K562 (cell line): ENCODE measurements around the gene NUCKS1. TPM values are rescaled to one million over a fixed set of nuclear protein-coding genes. Genes with fewer than 3 reads are reported as not detected.
A peak's percentile ranks its signal among the peaks of the same experiment; 100 is the strongest.

Source experiments
- HDGF ChIP-seq: fragments of 450-650 bp; IDR thresholded peaks from 2 replicates; pipeline ENCODE4 v1.6.1; 2016
- JUND ChIP-seq, 2 experiments: IDR thresholded peaks; 2 replicates in 1 of 2; 3 replicates in 1 of 2; pipeline ENCODE4 v1.6.1; 2011; ENCODE audit warnings: borderline replicate concordance in 2 of 2, low read depth in 2 of 2, low read length in 2 of 2, improper control_type of control experiment in 1 of 2, missing biosample characterization in 1 of 2, missing genetic modification characterization in 1 of 2, missing genetic modification reagents in 1 of 2
- MBD2 ChIP-seq: sonication (generic); IDR thresholded peaks from 2 replicates; pipeline ENCODE4 v1.6.1; 2016; ENCODE audit warnings: low read depth, borderline replicate concordance
- NONO ChIP-seq, 2 experiments: fragments of 200-400 bp in 1 of 2; fragments of 450-650 bp in 1 of 2; formaldehyde crosslinking in 1 of 2; IDR thresholded peaks; 2 replicates each; pipeline ENCODE4 v1.6.1; 2017; ENCODE audit warnings: low read depth in 2 of 2, mild to moderate bottlenecking in 2 of 2, moderate library complexity in 2 of 2, low read length in 1 of 2
- NUFIP1 ChIP-seq: fragments of 450-650 bp; IDR thresholded peaks from 2 replicates; pipeline ENCODE4 v1.6.1; 2018; ENCODE audit not compliant: partially characterized antibody
- RFX5 ChIP-seq: IDR thresholded peaks from 2 replicates; pipeline ENCODE4 v1.6.1; 2011; ENCODE audit warnings: low read depth, mild to moderate bottlenecking, improper control_type of control experiment, low read length
- SMAD4 ChIP-seq: fragments of 250-450 bp; sonication (Bioruptor Pico); conservative IDR thresholded peaks from 2 replicates; pipeline ENCODE4 v1.8.0; 2021; ENCODE audit warnings: inconsistent platforms, mild to moderate bottlenecking, moderate library complexity
- TGIF2 ChIP-seq: sonication (generic); formaldehyde crosslinking; IDR thresholded peaks from 2 replicates; pipeline ENCODE4 v1.8.1; 2022; ENCODE audit warnings: mild to moderate bottlenecking, missing genetic modification reagents, moderate library complexity
- ZNF311 ChIP-seq: fragments of 250-450 bp; sonication (Bioruptor Pico); IDR thresholded peaks from 2 replicates; pipeline ENCODE4 v1.4.0; 2020; ENCODE audit warnings: mild to moderate bottlenecking, moderate library complexity
- polyA plus RNA-seq, 8 experiments: library from polyadenylated mRNA; depleted of rRNA in 4 of 8; stranded (reverse) in 5 of 8; unstranded in 3 of 8; fragments of >200 nt; fragmentation: Nextera tagmentation in 2 of 8; fragmentation: Illumina TruSeq in 1 of 8; extraction: Ambion mirVana in 2 of 8; extraction: Trizol in 1 of 8; gene quantifications; 2 replicates each; pipeline versions ENCODE4 v1.2.1 to v1.2.3, GENCODE V29; 2011 to 2014; ENCODE audit warnings: inconsistent platforms in 1 of 8, missing spikeins in 1 of 8
- total RNA-seq, 7 experiments: library from RNA; depleted of rRNA in 6 of 7; stranded (reverse); fragments of >200 nt in 6 of 7; fragmentation: Illumina TruSeq in 2 of 7; extraction: Trizol in 2 of 7; gene quantifications; 2 replicates each; pipeline versions ENCODE4 v1.2.1 to v1.2.3, GENCODE V29; 2011 to 2021; ENCODE audit warnings: low replicate concordance in 1 of 7
- TF ChIP-seq, protein P1 (sequence below): fragments of 250-450 bp; sonication (Bioruptor Pico); IDR thresholded peaks from 2 replicates; pipeline ENCODE4 v1.5.0; 2021
- TF ChIP-seq, protein P2 (sequence below): fragments of 450-650 bp; IDR thresholded peaks from one replicate; pipeline ENCODE4 v1.6.1; 2018; ENCODE audit warnings: mild to moderate bottlenecking, moderate library complexity; ENCODE audit not compliant: partially characterized antibody
- TF ChIP-seq, protein P3 (sequence below): fragments of 200-800 bp; sonication (Bioruptor generic); IDR thresholded peaks from 2 replicates; pipeline ENCODE4 v1.6.1; 2017; ENCODE audit warnings: missing genetic modification characterization, missing compliant biosample characterization
- TF ChIP-seq, protein P4 (sequence below): fragments of 250-450 bp; sonication (Bioruptor Pico); IDR thresholded peaks from 2 replicates; pipeline ENCODE4 v1.9.0; 2021; ENCODE audit warnings: mild to moderate bottlenecking, inconsistent platforms
- TF ChIP-seq, protein P5 (sequence below): IDR thresholded peaks from 2 replicates; pipeline ENCODE4 v1.6.1; 2012; ENCODE audit warnings: low read depth, low read length, improper control_type of control experiment, borderline replicate concordance

NUCKS1 gene
- total and polyA plus RNA-seq, 9 of the 15 experiments (the other 6 are each of a cell fraction or from before 2014, with no cell fraction given), result 66.7 to 244 (median 149) TPM

DNA sequence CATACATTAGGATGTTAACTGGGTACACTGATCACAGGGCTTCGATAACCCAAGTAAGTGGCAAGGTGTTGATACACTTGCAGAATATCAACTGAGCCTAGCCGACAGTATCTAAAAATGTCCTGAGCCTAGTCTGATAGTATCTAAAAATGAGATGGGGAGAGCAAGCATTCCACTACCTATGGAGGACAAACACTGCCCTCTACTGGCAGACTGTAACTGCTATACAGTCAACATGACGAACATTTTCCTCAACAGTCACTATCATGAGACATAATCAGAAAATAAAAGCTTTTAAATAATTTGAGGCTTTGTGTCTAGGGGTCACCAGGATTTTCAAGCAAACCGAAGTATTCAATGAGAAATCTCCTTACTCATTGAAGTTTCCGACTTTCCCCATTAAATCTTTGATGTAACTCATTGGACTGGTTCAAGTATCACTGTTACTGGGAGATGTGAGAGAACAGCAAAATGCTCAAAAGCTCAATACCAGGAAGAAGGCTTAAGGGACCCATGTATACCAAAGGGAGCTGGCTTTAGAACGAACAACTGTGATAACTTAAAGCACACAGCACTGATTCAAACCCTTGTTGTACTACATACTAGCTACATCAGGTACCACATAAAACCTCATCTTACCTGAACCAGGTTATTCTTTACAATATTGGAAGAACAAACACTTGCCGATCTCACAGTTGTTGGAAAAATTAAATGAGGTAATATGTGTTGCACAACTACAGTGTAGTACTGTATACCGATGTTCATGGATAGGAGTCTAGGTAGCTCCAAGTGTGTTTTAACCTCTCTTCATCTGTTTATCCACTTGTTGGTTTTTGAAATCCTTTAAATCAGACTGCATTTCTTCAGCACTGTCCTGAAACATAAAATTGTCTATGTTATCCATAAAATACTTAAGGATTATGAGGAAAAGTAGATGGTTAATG is 38.6 kb downstream of the NUCKS1 start (continued):
- no peak for TF ChIP-seq NONO (IDR thresholded peaks at IDR 0.05; ENCODE audit: low read depth in 2 of 2, low read length in 1 of 2)
- TF ChIP-seq, protein P1, sequence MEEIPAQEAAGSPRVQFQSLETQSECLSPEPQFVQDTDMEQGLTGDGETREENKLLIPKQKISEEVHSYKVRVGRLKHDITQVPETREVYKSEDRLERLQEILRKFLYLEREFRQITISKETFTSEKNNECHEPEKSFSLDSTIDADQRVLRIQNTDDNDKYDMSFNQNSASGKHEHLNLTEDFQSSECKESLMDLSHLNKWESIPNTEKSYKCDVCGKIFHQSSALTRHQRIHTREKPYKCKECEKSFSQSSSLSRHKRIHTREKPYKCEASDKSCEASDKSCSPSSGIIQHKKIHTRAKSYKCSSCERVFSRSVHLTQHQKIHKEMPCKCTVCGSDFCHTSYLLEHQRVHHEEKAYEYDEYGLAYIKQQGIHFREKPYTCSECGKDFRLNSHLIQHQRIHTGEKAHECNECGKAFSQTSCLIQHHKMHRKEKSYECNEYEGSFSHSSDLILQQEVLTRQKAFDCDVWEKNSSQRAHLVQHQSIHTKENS, result no peak
- TF ChIP-seq, protein P2, sequence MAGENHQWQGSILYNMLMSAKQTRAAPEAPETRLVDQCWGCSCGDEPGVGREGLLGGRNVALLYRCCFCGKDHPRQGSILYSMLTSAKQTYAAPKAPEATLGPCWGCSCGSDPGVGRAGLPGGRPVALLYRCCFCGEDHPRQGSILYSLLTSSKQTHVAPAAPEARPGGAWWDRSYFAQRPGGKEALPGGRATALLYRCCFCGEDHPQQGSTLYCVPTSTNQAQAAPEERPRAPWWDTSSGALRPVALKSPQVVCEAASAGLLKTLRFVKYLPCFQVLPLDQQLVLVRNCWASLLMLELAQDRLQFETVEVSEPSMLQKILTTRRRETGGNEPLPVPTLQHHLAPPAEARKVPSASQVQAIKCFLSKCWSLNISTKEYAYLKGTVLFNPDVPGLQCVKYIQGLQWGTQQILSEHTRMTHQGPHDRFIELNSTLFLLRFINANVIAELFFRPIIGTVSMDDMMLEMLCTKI, result no peak
- TF ChIP-seq SMAD4 (CRISPR knock-in tag), result 0 out of 2 replicates have a peak, but pooled peaks have one; percentile 57
- TF ChIP-seq, protein P3, sequence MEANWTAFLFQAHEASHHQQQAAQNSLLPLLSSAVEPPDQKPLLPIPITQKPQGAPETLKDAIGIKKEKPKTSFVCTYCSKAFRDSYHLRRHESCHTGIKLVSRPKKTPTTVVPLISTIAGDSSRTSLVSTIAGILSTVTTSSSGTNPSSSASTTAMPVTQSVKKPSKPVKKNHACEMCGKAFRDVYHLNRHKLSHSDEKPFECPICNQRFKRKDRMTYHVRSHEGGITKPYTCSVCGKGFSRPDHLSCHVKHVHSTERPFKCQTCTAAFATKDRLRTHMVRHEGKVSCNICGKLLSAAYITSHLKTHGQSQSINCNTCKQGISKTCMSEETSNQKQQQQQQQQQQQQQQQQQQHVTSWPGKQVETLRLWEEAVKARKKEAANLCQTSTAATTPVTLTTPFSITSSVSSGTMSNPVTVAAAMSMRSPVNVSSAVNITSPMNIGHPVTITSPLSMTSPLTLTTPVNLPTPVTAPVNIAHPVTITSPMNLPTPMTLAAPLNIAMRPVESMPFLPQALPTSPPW (CRISPR knock-in tag), result peak; percentile 45
- TF ChIP-seq, protein P4, sequence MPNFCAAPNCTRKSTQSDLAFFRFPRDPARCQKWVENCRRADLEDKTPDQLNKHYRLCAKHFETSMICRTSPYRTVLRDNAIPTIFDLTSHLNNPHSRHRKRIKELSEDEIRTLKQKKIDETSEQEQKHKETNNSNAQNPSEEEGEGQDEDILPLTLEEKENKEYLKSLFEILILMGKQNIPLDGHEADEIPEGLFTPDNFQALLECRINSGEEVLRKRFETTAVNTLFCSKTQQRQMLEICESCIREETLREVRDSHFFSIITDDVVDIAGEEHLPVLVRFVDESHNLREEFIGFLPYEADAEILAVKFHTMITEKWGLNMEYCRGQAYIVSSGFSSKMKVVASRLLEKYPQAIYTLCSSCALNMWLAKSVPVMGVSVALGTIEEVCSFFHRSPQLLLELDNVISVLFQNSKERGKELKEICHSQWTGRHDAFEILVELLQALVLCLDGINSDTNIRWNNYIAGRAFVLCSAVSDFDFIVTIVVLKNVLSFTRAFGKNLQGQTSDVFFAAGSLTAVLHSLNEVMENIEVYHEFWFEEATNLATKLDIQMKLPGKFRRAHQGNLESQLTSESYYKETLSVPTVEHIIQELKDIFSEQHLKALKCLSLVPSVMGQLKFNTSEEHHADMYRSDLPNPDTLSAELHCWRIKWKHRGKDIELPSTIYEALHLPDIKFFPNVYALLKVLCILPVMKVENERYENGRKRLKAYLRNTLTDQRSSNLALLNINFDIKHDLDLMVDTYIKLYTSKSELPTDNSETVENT (CRISPR knock-in tag), result no peak
- TF ChIP-seq RFX5, result no peak
- TF ChIP-seq NUFIP1, result no peak
- TF ChIP-seq HDGF, result 0 out of 2 replicates have a peak, but pooled peaks have one; percentile 21
- TF ChIP-seq, protein P5, sequence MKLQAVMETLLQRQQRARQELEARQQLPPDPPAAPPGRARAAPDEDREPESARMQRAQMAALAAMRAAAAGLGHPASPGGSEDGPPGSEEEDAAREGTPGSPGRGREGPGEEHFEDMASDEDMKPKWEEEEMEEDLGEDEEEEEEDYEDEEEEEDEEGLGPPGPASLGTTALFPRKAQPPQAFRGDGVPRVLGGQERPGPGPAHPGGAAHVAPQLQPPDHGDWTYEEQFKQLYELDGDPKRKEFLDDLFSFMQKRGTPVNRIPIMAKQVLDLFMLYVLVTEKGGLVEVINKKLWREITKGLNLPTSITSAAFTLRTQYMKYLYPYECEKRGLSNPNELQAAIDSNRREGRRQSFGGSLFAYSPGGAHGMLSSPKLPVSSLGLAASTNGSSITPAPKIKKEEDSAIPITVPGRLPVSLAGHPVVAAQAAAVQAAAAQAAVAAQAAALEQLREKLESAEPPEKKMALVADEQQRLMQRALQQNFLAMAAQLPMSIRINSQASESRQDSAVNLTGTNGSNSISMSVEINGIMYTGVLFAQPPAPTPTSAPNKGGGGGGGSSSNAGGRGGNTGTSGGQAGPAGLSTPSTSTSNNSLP, result 0 out of 2 replicates have a peak, but pooled peaks have one; percentile 29
- no peak for TF ChIP-seq ZNF311 (CRISPR knock-in tag)
- no peak for TF ChIP-seq MBD2
- peak; percentile 70 for TF ChIP-seq JUND (IDR thresholded peaks at IDR 0.05; ENCODE audit: borderline replicate concordance, low read depth, low read length)
- peak; percentile 94 for TF ChIP-seq JUND (tag; IDR thresholded peaks at IDR 0.05; ENCODE audit: borderline replicate concordance, low read depth, low read length)
- TF ChIP-seq TGIF2 (CRISPR knock-in tag), result no peak
